ENCODE results near the gene GABARAP. TPM values are rescaled to one million over a fixed set of nuclear protein-coding genes. Genes with fewer than 3 reads are reported as not detected.

Gene GABARAP
- total RNA-seq, 1 donor from 2014 or later = 449 TPM

GRCh38 chr17:7281074-7281952, 39.1 kb upstream of the GABARAP start, which contains the start of gene SLC2A4:
Gene SLC2A4, plus strand, starts transcription at chr17:7281718. Its CDS starts 217 bp downstream, at chr17:7281935.
- no peaks in the 10 kb centered on the region for H3K36me3 Mint-ChIP-seq (ENCODE audit: low read depth)
- H3K27ac Mint-ChIP-seq (ENCODE audit: unreplicated experiment) = peak within 1 kb of the TSS; percentile 89

DNA sequence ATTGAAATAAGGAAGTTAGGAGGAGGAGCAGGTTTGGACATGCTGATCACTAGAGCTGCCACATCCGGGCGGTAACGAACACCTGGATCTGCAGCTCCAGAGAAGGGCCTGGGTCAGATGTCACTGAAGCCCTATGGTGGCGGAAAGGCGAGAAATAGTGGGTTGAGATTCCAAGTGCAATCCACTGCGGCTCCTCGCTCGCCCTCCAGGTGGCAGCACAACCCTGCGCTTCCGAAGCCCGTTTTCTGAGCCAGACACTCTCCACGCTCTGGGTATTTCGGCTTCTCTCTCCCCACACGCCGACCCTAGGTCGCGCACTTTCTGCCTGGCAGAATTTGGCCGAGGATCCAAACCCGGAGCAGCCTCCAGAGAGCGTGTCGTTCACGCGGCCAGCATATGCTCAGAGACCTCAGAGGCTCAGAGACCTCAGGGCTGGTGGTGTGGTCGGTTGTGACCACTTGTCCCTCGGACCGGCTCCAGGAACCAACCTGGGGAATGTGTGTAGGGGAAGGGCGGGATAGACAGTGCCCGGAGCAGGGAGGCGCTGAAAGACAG, 38.3 kb upstream of the GABARAP start:
- H3K9me3 Mint-ChIP-seq (ENCODE audit: low read depth) = no peaks in the 10 kb centered on the region
- peaks cover under 1% of the 10 kb centered on the region for H3K27me3 Mint-ChIP-seq (ENCODE audit: low read depth)
- H3K27ac Mint-ChIP-seq (ENCODE audit: unreplicated experiment) = peak overlapping the region; percentile 89
- no peak for DNase-seq (ENCODE audit: low spot score)
- H3K4me1 Mint-ChIP-seq (ENCODE audit: low read depth) = peaks cover 17% of the 10 kb centered on the region
- TF ChIP-seq, protein P1, sequence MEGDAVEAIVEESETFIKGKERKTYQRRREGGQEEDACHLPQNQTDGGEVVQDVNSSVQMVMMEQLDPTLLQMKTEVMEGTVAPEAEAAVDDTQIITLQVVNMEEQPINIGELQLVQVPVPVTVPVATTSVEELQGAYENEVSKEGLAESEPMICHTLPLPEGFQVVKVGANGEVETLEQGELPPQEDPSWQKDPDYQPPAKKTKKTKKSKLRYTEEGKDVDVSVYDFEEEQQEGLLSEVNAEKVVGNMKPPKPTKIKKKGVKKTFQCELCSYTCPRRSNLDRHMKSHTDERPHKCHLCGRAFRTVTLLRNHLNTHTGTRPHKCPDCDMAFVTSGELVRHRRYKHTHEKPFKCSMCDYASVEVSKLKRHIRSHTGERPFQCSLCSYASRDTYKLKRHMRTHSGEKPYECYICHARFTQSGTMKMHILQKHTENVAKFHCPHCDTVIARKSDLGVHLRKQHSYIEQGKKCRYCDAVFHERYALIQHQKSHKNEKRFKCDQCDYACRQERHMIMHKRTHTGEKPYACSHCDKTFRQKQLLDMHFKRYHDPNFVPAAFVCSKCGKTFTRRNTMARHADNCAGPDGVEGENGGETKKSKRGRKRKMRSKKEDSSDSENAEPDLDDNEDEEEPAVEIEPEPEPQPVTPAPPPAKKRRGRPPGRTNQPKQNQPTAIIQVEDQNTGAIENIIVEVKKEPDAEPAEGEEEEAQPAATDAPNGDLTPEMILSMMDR (IDR thresholded peaks at IDR 0.05) = peak; percentile 90
- peak overlapping the region; percentile 75 for H3K4me3 Mint-ChIP-seq (ENCODE audit: unreplicated experiment)
- no peaks in the 10 kb centered on the region for H3K36me3 Mint-ChIP-seq (ENCODE audit: low read depth)

More at GRCh38 chr17:7281074-7281952, 39.1 kb upstream of the GABARAP start, which contains the start of gene SLC2A4:
- H3K9me3 Mint-ChIP-seq (ENCODE audit: low read depth) = no peaks in the 10 kb centered on the region
- peaks cover 7% of the 10 kb centered on the region for H3K27me3 Mint-ChIP-seq (ENCODE audit: low read depth)
- no peak for DNase-seq (ENCODE audit: low spot score)
- peak within 1 kb of the TSS; percentile 75 for H3K4me3 Mint-ChIP-seq (ENCODE audit: unreplicated experiment)
- TF ChIP-seq, protein P1 (IDR thresholded peaks at IDR 0.05) = no peak
- H3K4me1 Mint-ChIP-seq (ENCODE audit: low read depth) = peaks cover 17% of the 10 kb centered on the region

DNA sequence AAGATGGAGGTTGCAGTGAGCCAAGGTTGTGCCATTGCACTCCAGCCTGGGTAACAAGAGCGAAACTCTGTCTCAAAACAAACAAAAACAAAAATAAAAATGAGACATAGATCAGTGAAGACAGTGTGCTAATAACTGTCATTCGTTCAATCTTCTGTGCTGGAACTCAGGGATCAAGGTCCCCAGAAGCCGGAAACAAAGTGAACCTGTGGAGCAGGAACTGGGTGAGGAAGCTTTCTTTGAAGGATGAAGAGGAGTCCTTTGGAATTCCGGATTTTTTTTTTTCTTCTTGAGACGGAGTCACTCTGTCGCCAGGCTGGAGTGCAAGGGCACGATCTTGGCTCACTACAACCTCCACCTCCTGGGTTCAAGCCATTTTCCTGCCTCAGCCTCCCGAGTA, 37.2 kb upstream of the GABARAP start:
- Mint-ChIP-seq H3K4me3 (ENCODE audit: unreplicated experiment) (no peak overlapping the region), H3K4me1 (ENCODE audit: low read depth) (peaks cover 17% of the 10 kb centered on the region), H3K27ac (ENCODE audit: unreplicated experiment) (no peak overlapping the region), H3K27me3 (ENCODE audit: low read depth) (no peaks in the 10 kb centered on the region), H3K36me3 (ENCODE audit: low read depth) (no peaks in the 10 kb centered on the region), H3K9me3 (ENCODE audit: low read depth) (no peaks in the 10 kb centered on the region)
- DNase-seq (ENCODE audit: low spot score) = no peak
- TF ChIP-seq, protein P1 (IDR thresholded peaks at IDR 0.05) = no peak

GRCh38 chr17:7266784-7267183, 24.5 kb upstream of the GABARAP start:
- Mint-ChIP-seq H3K27me3 (ENCODE audit: low read depth) (peaks cover 10% of the 10 kb centered on the region), H3K9me3 (ENCODE audit: low read depth) (no peaks in the 10 kb centered on the region), H3K36me3 (ENCODE audit: low read depth) (no peaks in the 10 kb centered on the region), H3K4me1 (ENCODE audit: low read depth) (peaks cover 29% of the 10 kb centered on the region), H3K4me3 (ENCODE audit: unreplicated experiment) (no peak overlapping the region), H3K27ac (ENCODE audit: unreplicated experiment) (no peak overlapping the region)
- TF ChIP-seq, protein P1 (IDR thresholded peaks at IDR 0.05) = no peak
- DNase-seq (ENCODE audit: low spot score) = no peak

- Mint-ChIP-seq H3K27me3 (ENCODE audit: low read depth) (peaks cover 11% of the 10 kb centered on the region), H3K27ac (ENCODE audit: unreplicated experiment) (no peak overlapping the region), H3K4me1 (ENCODE audit: low read depth) (peaks cover 30% of the 10 kb centered on the region), H3K4me3 (ENCODE audit: unreplicated experiment) (no peak overlapping the region), H3K9me3 (ENCODE audit: low read depth) (no peaks in the 10 kb centered on the region), H3K36me3 (ENCODE audit: low read depth) (peaks cover 3% of the 10 kb centered on the region)
- TF ChIP-seq, protein P1 (IDR thresholded peaks at IDR 0.05) = no peak
- no peak for DNase-seq (ENCODE audit: low spot score)
Observed at GRCh38 chr17:7263801-7264078, 21.5 kb upstream of the GABARAP start.
